Thyroid gland (tissue), 4 donors: Measurements from ENCODE around the gene FGD1.

Source experiments
- CTCF ChIP-seq, 6 experiments: fragments of 200-600 bp in 3 of 6; fragments of 450-650 bp in 3 of 6; sonication (generic) in 3 of 6; IDR thresholded peaks; one replicate each; pipeline ENCODE4 v1.5.1; 2016 to 2019; ENCODE audit warnings: antibody characterized with exemption in 6 of 6, mild to moderate bottlenecking in 2 of 6, inconsistent platforms in 1 of 6, moderate library complexity in 1 of 6
- POLR2A ChIP-seq, 2 donors: fragments of 450-650 bp; IDR thresholded peaks; one replicate each; pipeline ENCODE4 v1.6.1; 2017; ENCODE audit warnings: antibody characterized with exemption in 2 of 2, mild to moderate bottlenecking in 2 of 2, moderate library complexity in 1 of 2

GRCh38 chrX:54483946-54484345, 12.1 kb downstream of the FGD1 start:
- TF ChIP-seq CTCF (IDR thresholded peaks at IDR 0.05) (no peak), POLR2A (IDR thresholded peaks at IDR 0.05) (no peak)
